GM12892 (cell line): ENCODE results near the gene KIRREL1.

Experiments used
- POLR2A ChIP-seq: IDR thresholded peaks from 2 replicates; pipeline ENCODE4 v1.6.1; 2011; ENCODE audit warnings: low read depth, low read length, control low read depth
- POLR2AphosphoS5 ChIP-seq: IDR thresholded peaks from 2 replicates; pipeline ENCODE4 v1.6.1; 2011; ENCODE audit warnings: low read depth, low read length, control low read depth
- TAF1 ChIP-seq: IDR thresholded peaks from 2 replicates; pipeline ENCODE4 v1.6.1; 2011; ENCODE audit warnings: low read depth, mild to moderate bottlenecking, control low read depth, low read length, borderline replicate concordance

DNA sequence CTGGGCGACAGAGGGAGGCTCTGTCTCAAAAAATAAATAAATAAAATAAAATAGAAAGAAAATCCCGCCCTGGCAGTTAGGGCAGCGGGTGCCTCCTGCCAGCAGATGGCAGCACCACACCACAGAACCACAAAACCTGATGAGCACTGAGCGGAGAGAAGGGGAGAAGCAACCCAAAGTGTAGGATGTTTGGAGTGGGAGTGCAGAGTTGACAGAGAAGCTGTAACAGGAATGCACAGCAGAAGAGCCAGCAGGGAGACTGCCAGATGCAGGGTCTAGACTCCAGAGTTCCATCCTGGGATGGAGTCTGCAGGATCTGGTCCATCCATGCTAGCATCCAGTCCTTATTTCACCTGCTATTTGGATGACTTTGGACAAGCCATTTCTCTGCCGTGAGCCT lies 29.7 kb upstream of the KIRREL1 start:
- TF ChIP-seq POLR2A (no peak), TAF1 (no peak), POLR2AphosphoS5 (no peak)
